H54 (cell line): ENCODE measurements around the gene GLTPD2.
"Not testable (repeated sequence)": the region's sequence is repeated elsewhere in the genome, so short reads cannot be mapped to it uniquely, and the experiment has no call there.

ENCODE experiments used
- DNase-seq: peaks from one replicate; pipeline ENCODE4 v3.0.0; 2011; ENCODE audit warnings: low spot score, mixed read lengths; ENCODE audit not compliant: insufficient read length
- FAIRE-seq: peaks from 3 replicates; lab custom pipeline; 2011; peaks lifted over from hg19 to GRCh38; lab: Jason Lieb, UNC
- POLR2A ChIP-seq: IDR thresholded peaks from 2 replicates; pipeline ENCODE4 v1.6.1; 2011; ENCODE audit warnings: low read depth, mild to moderate bottlenecking, low read length

GLTPD2 gene

GRCh38 chr17:4810696-4811290 is 22.0 kb downstream of the GLTPD2 start:
- DNase-seq (no peak), FAIRE-seq (no peak)
- TF ChIP-seq POLR2A = no peak

GRCh38 chr17:4811471-4811870 is 22.7 kb downstream of the GLTPD2 start:
- TF ChIP-seq POLR2A = no peak
- no peak for DNase-seq
- FAIRE-seq = no peak

- no peak for TF ChIP-seq POLR2A
- DNase-seq = no peak
- FAIRE-seq = no peak
Observed at GRCh38 chr17:4812690-4813089, 23.9 kb downstream of the GLTPD2 start.

- no peak for TF ChIP-seq POLR2A
- FAIRE-seq (no peak), DNase-seq (no peak)
Observed at GRCh38 chr17:4815043-4815675, 26.4 kb downstream of the GLTPD2 start.

- FAIRE-seq (no peak), DNase-seq (no peak)
- TF ChIP-seq POLR2A = no peak
Observed at GRCh38 chr17:4816826-4817225, 28.1 kb downstream of the GLTPD2 start.

GRCh38 chr17:4818276-4818675 is 29.5 kb downstream of the GLTPD2 start:
- no peak for FAIRE-seq
- TF ChIP-seq POLR2A = no peak
- DNase-seq = no peak

- FAIRE-seq (no peak), DNase-seq (no peak)
- TF ChIP-seq POLR2A = no peak
Observed at GRCh38 chr17:4822835-4823234, 34.1 kb downstream of the GLTPD2 start.

- DNase-seq (no peak), FAIRE-seq (no peak)
- TF ChIP-seq POLR2A = no peak
Observed at GRCh38 chr17:4823373-4824089, 34.8 kb downstream of the GLTPD2 start.

GRCh38 chr17:4827399-4827798 is 38.6 kb downstream of the GLTPD2 start:
- no peak for TF ChIP-seq POLR2A
- FAIRE-seq = no peak
- no peak for DNase-seq

GRCh38 chr17:4832829-4833177 is 44.0 kb downstream of the GLTPD2 start:
- DNase-seq, FAIRE-seq: not testable (repeated sequence)

GRCh38 chr17:4833178-4833940 is 44.6 kb downstream of the GLTPD2 start, which contains the start of gene MINK1:
Gene MINK1 (plus strand): TSS chr17:4833340. CDS start chr17:4833584, 244 bp downstream.
- no peak for FAIRE-seq
- DNase-seq = peak; percentile 98
- TF ChIP-seq POLR2A = peak; percentile 69

- DNase-seq (no peak), FAIRE-seq (no peak)
- TF ChIP-seq POLR2A = no peak
Observed at GRCh38 chr17:4833941-4834680, 45.3 kb downstream of the GLTPD2 start.

GRCh38 chr17:4834681-4835020 is 45.9 kb downstream of the GLTPD2 start:
- FAIRE-seq (no peak), DNase-seq (no peak)
- no peak for TF ChIP-seq POLR2A
